Hematopoietic multipotent progenitor cell (in vitro differentiated cells): ENCODE measurements around the gene RHOD. TPM values are rescaled to one million over a fixed set of nuclear protein-coding genes. Genes with fewer than 3 reads are reported as not detected.

Experiments
- DNase-seq, 3 donors: peaks; one replicate each; pipeline ENCODE4 v3.0.0-alpha.2; 2011 to 2015; ENCODE audit warnings: low read depth in 2 of 3, low spot score in 2 of 3
- total RNA-seq: library from RNA; depleted of rRNA; stranded (reverse); fragments of >200 nt; gene quantifications from one replicate; pipeline ENCODE4 v1.2.3, GENCODE V29; 2012

RHOD gene
- total RNA-seq, 1 donor = 0.54 TPM

DNA sequence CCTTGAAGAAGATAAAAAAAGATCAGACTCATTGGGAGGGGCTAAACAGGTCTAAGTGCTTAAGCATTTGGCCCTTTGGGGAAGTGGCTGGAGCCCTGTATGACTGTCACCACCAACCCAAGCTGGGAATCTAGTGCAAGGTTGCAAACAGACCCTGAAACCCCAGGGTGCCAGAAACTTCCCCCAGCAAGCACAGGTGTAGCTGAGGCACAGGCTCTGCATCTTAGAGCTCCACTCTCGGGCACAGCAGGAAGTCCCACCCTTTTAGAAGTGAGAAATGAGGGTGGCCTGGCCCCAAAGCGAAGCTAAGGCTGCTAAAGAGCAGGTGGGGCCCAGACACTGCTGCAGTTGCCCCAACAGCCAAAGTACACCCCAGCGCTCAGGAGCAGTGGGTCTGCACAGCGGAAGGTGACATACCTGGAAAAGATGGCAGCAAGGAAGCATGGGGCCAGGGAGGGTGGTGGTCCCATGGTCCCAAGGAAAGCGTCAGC, 56.6 kb downstream of the RHOD start:
- DNase-seq = peak in 1 of 3 donors; percentile 12

DNA sequence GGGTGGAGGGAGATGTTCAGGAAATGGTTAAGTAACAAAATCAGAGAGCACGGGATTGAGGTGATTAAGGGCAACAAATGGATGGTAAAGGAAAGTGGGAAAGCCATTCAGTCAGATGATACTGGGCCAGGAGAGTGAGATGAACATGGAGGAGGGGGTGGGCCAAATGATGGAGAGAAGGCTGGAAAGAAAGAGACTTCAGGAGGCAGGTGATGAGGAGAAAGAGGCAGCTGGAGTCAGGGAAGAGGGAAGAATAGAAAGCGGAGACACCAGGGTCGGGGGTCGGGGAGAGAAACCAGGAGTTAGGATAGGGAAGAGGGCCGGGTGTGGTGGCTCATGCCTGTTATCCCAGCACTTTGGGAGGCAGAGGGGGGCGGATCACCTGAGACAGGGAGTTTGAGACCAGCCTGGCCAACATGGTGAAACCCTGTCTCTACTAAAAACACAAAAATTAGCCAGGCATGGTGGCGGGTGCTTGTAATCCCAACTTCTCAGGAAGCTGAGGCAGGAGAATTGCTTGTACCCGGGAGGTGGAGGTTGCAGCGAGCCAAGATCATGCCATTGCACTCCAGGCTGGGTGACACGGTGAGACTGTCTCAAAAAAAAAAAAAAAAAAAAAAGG, 57.7 kb downstream of the RHOD start:
- DNase-seq = no peak

DNA sequence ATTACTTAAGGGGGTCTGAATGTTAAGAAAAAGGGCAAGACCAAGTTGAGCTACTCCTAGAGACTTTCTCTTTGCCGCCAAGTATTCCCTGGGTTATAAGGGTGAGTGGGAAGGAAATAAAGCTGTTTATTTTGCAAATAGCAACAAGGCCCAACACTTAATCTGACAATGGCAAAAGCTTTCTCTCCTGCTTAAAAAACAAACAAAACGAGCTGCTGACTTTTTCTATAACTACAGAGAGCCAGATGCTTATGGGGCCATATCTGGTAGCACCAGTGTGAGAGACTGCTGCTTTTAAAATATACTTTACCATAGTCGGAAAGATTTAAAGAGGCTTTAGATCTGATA, 60.1 kb downstream of the RHOD start:
- DNase-seq = no peak

DNA sequence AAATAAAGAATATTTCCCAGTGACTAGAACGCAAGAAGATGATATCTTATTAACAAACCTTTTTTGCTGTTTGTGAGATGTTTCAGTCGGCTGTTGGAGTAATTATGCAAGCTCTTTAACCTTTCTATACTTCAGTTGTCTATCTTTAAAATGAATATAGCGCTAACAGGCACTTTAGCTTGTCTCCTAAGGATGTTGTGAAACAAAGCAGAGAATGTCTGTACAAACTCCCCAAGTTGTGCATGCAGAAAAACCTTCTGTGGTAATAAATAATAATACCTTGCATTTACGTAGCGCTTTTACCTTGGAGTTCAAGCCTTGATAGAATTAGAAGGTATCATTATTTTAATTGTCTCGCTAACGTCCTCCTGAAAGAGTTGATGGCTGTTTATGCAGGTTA, 60.5 kb downstream of the RHOD start:
- no peak for DNase-seq

DNA sequence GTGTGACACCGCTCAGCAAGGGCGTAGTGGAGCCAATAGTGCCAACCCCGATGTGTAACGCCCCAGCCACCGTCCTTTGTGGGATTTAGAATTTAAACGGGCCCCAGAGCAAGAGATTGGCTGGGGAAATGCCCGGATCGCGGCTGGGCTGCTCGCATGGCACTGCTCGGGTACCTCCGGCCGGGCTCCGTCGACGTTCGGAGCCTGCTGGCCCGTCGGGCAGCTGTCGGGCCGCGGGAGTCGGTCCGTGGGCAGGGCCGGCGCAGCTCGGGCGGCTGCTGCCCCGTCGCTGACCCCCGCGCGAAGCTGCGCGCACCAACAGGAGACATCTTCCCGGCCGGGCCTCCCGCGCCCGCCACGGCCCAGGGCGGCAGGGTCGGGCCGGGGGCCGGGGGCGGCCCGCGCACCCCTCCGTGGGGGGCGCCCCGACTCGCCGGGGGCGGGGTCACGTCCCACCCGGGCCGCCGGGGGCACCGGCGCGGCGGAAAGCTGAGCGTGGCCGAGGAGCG, 61.1 kb downstream of the RHOD start:
- DNase-seq = peak in 2 of 3 donors; percentile 34 to 36

DNA sequence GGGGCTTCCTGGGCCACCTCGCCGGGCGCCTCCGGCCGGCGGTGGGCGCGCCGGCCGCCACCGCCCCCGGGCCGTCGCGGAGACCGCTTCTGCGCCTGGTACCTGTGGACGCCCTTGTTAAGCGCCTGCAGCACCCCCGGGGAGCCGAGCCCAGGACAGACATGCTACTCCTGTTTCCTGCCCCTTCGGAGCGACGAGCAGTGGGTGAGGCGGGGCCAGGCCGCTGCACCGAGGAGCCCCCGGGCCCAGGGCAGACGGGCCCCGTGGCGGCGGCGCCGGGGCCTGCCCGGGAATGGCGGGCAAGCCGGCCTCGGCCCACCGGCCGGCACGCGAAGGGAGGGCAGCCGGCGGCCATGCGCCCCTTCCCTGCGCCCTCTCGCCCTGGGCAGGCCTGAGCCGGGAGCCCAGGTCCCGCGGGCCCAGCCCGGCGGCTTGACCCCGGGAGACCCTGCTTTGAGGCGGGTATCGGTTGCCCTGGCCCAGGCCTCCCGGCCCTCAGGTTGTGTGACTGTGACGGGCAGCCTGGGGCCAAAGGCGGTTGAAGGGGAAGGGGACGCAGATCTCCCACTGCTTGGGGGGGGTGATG, 61.6 kb downstream of the RHOD start:
- DNase-seq = peak; percentile 36 to 41 (median 39)

DNA sequence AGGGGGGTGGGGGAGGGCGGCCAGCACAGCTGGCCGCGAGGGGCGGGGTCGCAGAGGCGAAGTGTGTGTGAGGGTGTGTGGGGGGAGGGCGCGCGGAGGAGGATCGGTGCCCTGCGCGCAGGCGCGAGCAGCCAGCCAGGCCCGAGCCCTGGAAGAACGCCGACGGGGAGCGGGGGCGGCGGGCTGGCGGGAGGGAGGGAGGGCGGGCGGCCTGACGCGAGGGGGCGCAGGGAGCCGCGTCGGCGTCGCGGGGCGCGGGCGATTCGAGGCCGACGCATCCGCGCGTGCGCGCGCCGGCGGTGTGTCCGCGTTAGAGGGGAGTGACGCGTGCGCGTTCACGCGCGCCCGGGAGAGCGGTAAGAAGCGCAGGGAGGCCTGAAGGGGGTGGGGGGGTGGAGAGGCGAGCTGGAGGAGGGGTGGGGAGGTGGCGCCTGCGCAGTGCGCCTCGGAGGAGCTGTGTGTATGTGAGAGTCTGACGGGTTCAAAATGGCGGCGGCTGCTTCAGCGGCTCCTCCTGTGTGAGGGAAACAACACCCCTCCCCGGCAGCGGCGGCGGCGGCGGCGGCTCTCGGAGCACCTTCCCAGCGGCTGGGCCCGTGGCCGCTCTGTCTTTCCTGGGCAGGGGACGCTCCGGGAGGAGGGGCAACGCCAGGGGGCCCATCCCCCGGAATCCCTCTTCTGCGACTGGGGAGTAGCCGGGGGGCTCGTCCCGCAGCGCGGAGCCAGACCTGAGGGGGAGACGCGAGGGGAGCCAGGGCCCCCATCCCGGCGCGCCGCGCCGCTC, 62.3 kb downstream of the RHOD start, which contains the start of gene KDM2A:
Gene KDM2A, plus strand, starts transcription at position 463 of the 784 bp plus-strand sequence. CDS start 2,054 bp downstream, outside the sequence.
- DNase-seq = peak; percentile 99 to 100 (median 100)

DNA sequence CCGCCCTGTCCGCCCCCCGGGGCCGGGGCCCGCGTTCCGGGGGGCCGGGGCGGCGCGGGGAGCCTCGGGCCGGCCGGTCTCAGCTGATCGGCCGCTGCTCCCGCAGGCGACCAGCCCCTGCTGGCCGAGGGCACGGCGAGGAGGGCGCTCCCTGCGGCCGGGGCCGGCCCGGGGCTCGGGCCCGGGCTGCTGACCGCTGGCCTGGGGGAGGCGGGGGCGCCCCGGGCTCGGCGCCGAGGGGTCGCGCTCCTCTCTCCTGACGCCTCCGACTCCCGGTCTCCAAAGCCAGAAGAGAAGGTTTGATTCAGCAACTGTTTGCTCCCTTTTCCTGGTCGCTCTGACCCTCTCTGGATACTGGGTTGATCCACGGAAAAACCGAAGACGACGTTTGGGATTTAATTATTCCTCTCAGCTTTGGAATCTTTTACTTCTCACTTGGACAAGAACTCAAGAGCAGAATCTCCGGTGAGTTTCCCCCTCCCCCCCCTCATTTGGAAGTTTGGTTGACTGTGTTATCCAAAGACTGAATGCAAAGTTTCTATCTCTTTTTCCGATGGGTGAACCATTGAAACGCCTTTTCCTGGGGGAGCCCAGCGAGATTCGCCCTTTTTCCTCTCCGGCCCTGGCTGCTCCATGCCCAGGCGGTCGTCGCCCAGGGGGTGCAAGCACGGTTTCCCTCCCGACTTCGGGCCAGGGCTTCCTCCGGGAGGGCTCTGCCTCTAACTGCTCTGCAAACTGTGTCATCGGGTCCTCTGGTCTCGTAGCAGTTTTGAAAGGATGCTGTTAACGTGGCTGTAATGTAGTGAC, 63.1 kb downstream of the RHOD start:
- DNase-seq = peak in 2 of 3 donors; percentile 16

DNA sequence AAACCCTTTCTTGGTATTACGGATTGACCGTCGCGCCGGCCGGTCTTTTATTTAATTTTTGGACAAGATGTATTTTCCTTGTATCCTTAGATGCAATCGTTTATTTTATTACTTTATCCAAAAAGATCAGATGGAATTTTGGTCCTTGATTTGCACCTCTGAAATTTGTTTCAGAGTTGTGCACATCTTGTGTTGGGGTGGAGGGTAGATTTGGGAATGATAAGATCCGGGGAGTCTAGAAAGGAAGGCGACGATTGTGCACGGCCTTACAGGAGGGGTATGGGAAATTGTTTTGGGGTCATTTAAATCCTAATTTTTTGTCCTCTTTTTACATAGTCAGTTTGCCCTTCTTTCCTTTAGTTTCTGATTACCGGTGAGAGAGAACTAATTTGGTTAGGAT, 63.8 kb downstream of the RHOD start:
- DNase-seq = no peak

DNA sequence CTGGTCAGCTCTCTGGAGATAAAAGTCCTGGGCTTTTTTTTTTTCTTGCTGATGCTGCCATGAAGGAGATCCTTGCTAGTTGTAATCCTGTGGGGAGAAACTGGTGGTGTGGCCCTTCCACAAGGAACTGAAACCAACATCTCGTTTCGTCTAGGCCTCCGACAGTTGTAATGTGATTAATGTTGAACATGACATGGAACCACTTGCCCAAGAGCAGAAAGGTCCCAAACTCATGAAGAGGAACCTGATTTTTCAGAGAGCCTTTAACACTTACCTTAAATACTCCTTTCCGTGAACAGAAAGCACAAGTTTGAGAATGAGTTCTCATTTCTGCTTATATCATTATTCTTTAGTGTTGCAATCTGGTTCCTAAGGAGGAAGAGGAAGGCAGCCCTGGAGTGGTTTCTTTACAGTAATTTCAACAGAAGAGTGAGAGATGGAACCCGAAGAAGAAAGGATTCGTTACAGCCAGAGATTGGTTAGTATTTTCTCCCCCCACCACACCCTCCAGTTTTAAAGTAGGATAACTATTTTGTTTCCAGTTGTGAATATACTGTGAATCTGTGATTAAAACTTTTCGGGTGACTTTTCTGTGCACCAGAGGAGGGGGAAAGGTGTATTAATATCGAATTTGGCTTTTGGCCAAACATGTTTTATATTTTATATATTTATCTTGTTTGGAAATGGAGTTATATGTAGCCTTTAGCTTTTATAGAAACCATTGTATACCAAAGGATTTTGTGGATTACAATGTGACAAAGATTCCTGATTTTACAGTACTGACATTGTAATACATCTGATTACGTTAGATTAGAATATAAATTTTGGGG, 64.4 kb downstream of the RHOD start:
- peak in 2 of 3 donors; percentile 30 to 59 for DNase-seq

Other genes starting within 250 kb of the RHOD start
- gene RCE1, start 213.4 kb upstream of the RHOD start, total RNA-seq = 30.4 TPM
- gene LRFN4, start 199.8 kb upstream of the RHOD start, total RNA-seq = 33.7 TPM
- 1.6 TPM for gene PC, start 98.5 kb upstream of the RHOD start, total RNA-seq
- not detected for gene C11orf86, start 81.5 kb upstream of the RHOD start, total RNA-seq
- under 0.01 TPM for gene SYT12, start 33.7 kb upstream of the RHOD start, total RNA-seq
- 67.9 TPM for gene KDM2A, start 62.4 kb downstream of the RHOD start, total RNA-seq
- gene GRK2, start 209.6 kb downstream of the RHOD start, total RNA-seq = 543 TPM
- 77.8 TPM for gene ANKRD13D, start 232.5 kb downstream of the RHOD start, total RNA-seq
- gene SSH3, start 246.7 kb downstream of the RHOD start, total RNA-seq = 28.0 TPM